Activated CD8-positive, alpha-beta memory T cell treated with anti-CD3 and anti-CD28 coated beads for 24 hours (primary cell): ENCODE data around the gene PXDN.
"Not testable (repeated sequence)": the region's sequence is repeated elsewhere in the genome, so short reads cannot be mapped to it uniquely, and the experiment has no call there.

Experiments
- DNase-seq: peaks from one replicate; pipeline ENCODE4 v3.0.0-alpha.2; 2020

The PXDN gene

GRCh38 chr2:1701556-1702185 lies 42.6 kb downstream of the PXDN start:
- DNase-seq: no peak

- no peak for DNase-seq
Measured at GRCh38 chr2:1701020-1701419, 43.3 kb downstream of the PXDN start.

- not testable (repeated sequence) for DNase-seq
Measured at GRCh38 chr2:1700427-1700826, 43.9 kb downstream of the PXDN start.

- no peak for DNase-seq
Measured at GRCh38 chr2:1698188-1698945, 45.9 kb downstream of the PXDN start.

- DNase-seq: peak; percentile 30
Measured at GRCh38 chr2:1697601-1698000, 46.7 kb downstream of the PXDN start.

- DNase-seq: no peak
Measured at GRCh38 chr2:1696472-1696871, 47.8 kb downstream of the PXDN start.

GRCh38 chr2:1694371-1695271 lies 49.7 kb downstream of the PXDN start:
- no peak for DNase-seq

GRCh38 chr2:1693723-1694122 lies 50.6 kb downstream of the PXDN start:
- no peak for DNase-seq

GRCh38 chr2:1692342-1692741 lies 52.0 kb downstream of the PXDN start:
- DNase-seq: no peak

GRCh38 chr2:1691366-1691765 lies 52.9 kb downstream of the PXDN start:
- DNase-seq: no peak

GRCh38 chr2:1690056-1690775 lies 54.1 kb downstream of the PXDN start:
- no peak for DNase-seq

GRCh38 chr2:1688859-1689258 lies 55.5 kb downstream of the PXDN start:
- no peak for DNase-seq

- DNase-seq: no peak
Measured at GRCh38 chr2:1688161-1688560, 56.2 kb downstream of the PXDN start.

GRCh38 chr2:1687254-1687653 lies 57.1 kb downstream of the PXDN start:
- DNase-seq: no peak

GRCh38 chr2:1686784-1687105 lies 57.6 kb downstream of the PXDN start:
- DNase-seq: no peak

GRCh38 chr2:1685957-1686783 lies 58.1 kb downstream of the PXDN start:
- no peak for DNase-seq

- peak; percentile 45 for DNase-seq
Measured at GRCh38 chr2:1685078-1685956, 59.0 kb downstream of the PXDN start.

- no peak for DNase-seq
Measured at GRCh38 chr2:1683297-1683696, 61.0 kb downstream of the PXDN start.

GRCh38 chr2:1682181-1682440 lies 62.2 kb downstream of the PXDN start:
- DNase-seq: no peak

- peak; percentile 32 for DNase-seq
Measured at GRCh38 chr2:1681323-1682180, 62.8 kb downstream of the PXDN start.

GRCh38 chr2:1681017-1681318 lies 63.3 kb downstream of the PXDN start:
- DNase-seq: no peak
